Naive thymus-derived CD4-positive, alpha-beta T cell (primary cell): Measurements from ENCODE around the gene WNT5A. TPM values are rescaled to one million over a fixed set of nuclear protein-coding genes. Genes with fewer than 3 reads are reported as not detected.
A peak's percentile ranks its signal among the peaks of the same experiment; 100 is the strongest.

Experiments used
- ATAC-seq: fragments of 150-1000 bp; cut with Tn5 transposase; 2 replicates; pipeline ENCODE4 v1.10.0; 2021; ENCODE audit warnings: mild to moderate bottlenecking, moderate library complexity
- CTCF ChIA-PET: fragments of 350-600 bp; sonication (Branson Sonifier 250); formaldehyde crosslinking; loops from one replicate; lab custom pipeline; 2021; ENCODE audit warnings: antibody characterized with exemption; lab: Charles Lee
- POLR2A ChIA-PET: fragments of 350-600 bp; sonication (Branson Sonifier 250); formaldehyde crosslinking; loops from one replicate; lab custom pipeline; 2021; ENCODE audit warnings: antibody characterized with exemption, inconsistent platforms; lab: Charles Lee
- DNase-seq, 9 donors: peaks; one replicate each; pipeline versions ENCODE4 v3.0.0 to v3.0.0-alpha.2; 2020 to 2022; ENCODE audit warnings: mixed read lengths in 1 of 9
- H3K27ac ChIP-seq: one replicate; pipeline ENCODE4 v1.7.0; 2013; ENCODE audit warnings: mild to moderate bottlenecking, low read depth, low read length, moderate library complexity
- H3K27me3 ChIP-seq, 2 donors: one replicate each; pipeline ENCODE4 v1.7.0; 2013; ENCODE audit warnings: low read length in 2 of 2, mild to moderate bottlenecking in 2 of 2, moderate library complexity in 2 of 2; ENCODE audit not compliant: control insufficient read depth in 2 of 2, insufficient read depth in 2 of 2
- H3K36me3 ChIP-seq, 3 experiments: 1 replicate in 2 of 3; 2 replicates in 1 of 3; pipeline ENCODE4 v1.7.0; 2013; ENCODE audit warnings: low read length in 3 of 3, mild to moderate bottlenecking in 3 of 3, moderate library complexity in 1 of 3; ENCODE audit not compliant: insufficient read depth in 3 of 3, control insufficient read depth in 2 of 3
- H3K4me1 ChIP-seq, 2 donors: one replicate each; pipeline ENCODE4 v1.7.0; 2013; ENCODE audit warnings: low read length in 2 of 2, mild to moderate bottlenecking in 2 of 2, moderate library complexity in 1 of 2; ENCODE audit not compliant: control insufficient read depth in 2 of 2, insufficient read depth in 2 of 2
- H3K4me3 ChIP-seq: 2 replicates; pipeline ENCODE4 v1.7.0; 2013; ENCODE audit warnings: mild to moderate bottlenecking, low read length
- H3K9me3 ChIP-seq, 3 experiments: 1 replicate in 2 of 3; 2 replicates in 1 of 3; pipeline ENCODE4 v1.7.0; 2013; ENCODE audit warnings: low read length in 3 of 3; ENCODE audit not compliant: control insufficient read depth in 2 of 3
- H3K27ac Mint-ChIP-seq, 9 donors: one replicate each; pipeline ENCODE4 v1.8.0; 2020 to 2022; ENCODE audit warnings: mixed read lengths in 9 of 9, mild to moderate bottlenecking in 8 of 9, moderate library complexity in 5 of 9, inconsistent platforms in 2 of 9
- H3K27me3 Mint-ChIP-seq, 5 donors: one replicate each; pipeline ENCODE4 v1.8.0; 2021 to 2022; ENCODE audit warnings: mixed read lengths in 5 of 5, mild to moderate bottlenecking in 1 of 5
- H3K36me3 Mint-ChIP-seq, 5 donors: one replicate each; pipeline ENCODE4 v1.8.0; 2020 to 2022; ENCODE audit warnings: mixed read lengths in 5 of 5, mild to moderate bottlenecking in 3 of 5, inconsistent platforms in 1 of 5
- H3K4me1 Mint-ChIP-seq, 7 donors: one replicate each; pipeline ENCODE4 v1.8.0; 2020 to 2022; ENCODE audit warnings: mixed read lengths in 7 of 7, mild to moderate bottlenecking in 3 of 7, inconsistent platforms in 1 of 7
- H3K4me3 Mint-ChIP-seq, 10 donors: one replicate each; pipeline ENCODE4 v1.8.0; 2020 to 2022; ENCODE audit warnings: mild to moderate bottlenecking in 10 of 10, mixed read lengths in 10 of 10, moderate library complexity in 6 of 10, inconsistent platforms in 2 of 10
- H3K9me3 Mint-ChIP-seq, 11 donors: one replicate each; pipeline ENCODE4 v1.8.0; 2020 to 2022; ENCODE audit warnings: mixed read lengths in 11 of 11, mild to moderate bottlenecking in 4 of 11, inconsistent platforms in 1 of 11, moderate library complexity in 1 of 11
- intact Hi-C, 2 donors: fragments of 100-400 bp; cut with micrococcal nuclease; formaldehyde crosslinking; loops; one replicate each; pipeline ENCODE4 v1.15.1; 2023
- polyA plus RNA-seq, 2 donors: library from polyadenylated mRNA; unstranded; fragments of 300-500 nt; fragmentation: Illumina TruSeq; gene quantifications; one replicate each; pipeline ENCODE4 v1.2.3, GENCODE V29; 2021
- total RNA-seq, 6 experiments: library from RNA in 5 of 6; stranded (reverse) in 5 of 6; gene quantifications; 1 replicate in 5 of 6; 2 replicates in 1 of 6; pipeline ENCODE4 v1.2.3 and lab custom pipeline; 2021 to 2026

Gene WNT5A
- total and polyA plus RNA-seq, 7 experiments from 2014 or later = 0.36 TPM; not detected in 6

DNA sequence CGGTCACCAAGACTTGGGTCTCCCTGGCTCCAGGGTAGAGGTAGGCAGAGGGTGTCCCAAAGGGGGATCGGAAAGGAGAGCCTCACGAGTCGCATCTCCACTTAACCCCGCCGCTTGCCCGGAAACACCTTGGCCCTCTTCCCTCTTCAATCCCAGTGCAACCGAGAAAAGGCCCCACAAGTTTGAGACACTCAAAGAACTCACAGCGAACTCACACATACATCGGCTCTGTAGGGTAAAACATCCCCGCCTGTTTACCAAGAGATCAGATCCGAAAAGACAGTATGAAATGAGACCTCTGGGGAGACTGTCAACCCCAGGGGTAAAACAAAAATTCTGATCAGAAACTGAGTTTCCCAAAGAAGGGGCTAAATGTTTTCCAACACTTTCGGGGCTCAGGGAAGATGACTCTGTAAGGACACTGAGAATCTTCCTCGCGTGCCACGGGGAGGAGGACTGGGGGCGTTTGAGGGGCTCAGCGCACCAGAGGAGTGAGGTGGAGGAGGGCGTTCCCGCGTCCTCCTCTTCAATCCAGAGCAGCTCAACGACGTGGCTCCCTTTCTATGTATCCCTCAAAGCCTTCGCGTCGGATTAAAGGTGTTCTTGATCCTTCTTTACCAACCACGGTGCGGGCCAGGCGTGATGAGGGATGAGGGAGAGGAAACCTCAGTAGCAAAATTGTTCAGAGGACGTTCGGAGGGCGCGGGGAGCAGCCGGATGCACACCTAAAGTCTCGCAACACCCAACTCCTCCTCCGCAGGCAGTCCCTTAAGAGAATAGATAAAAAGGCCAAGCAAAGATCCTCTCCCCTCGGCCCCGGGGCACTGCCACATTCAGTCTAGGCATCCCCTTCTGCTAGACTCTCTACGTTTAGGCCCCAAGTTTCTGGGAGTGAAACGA, 3.7 kb downstream of the WNT5A start:
- CTCF ChIA-PET = no interaction called here
- peaks cover 0 to 40% (median 21%) of the 10 kb centered on the region in 7 donors for H3K4me1 Mint-ChIP-seq
- H3K27me3 ChIP-seq = peaks cover 0 to 12% of the 10 kb centered on the region in 2 donors
- no peaks in the 10 kb centered on the region for H3K4me1 ChIP-seq
- H3K4me3 ChIP-seq = no peak overlapping the region
- H3K27ac ChIP-seq = no peak overlapping the region
- H3K9me3 ChIP-seq = no peaks in the 10 kb centered on the region
- H3K27me3 Mint-ChIP-seq = peaks cover 53 to 87% (median 74%) of the 10 kb centered on the region in 5 donors
- no peak for ATAC-seq
- peaks cover 0 to 5% (median 4%) of the 10 kb centered on the region in 5 donors for H3K36me3 Mint-ChIP-seq
- intact Hi-C loops = loop anchor here in 1 of 2 donors (2.0 kb wide), 1 partner anchor 767 kb away; no protein-coding TSS in a partner anchor
- H3K27ac Mint-ChIP-seq = peak overlapping the region in 1 of 9 donors; percentile 18
- peaks cover 0 to 9% (median 0%) of the 10 kb centered on the region in 11 donors for H3K9me3 Mint-ChIP-seq
- H3K36me3 ChIP-seq = no peaks in the 10 kb centered on the region
- DNase-seq = no peak
- POLR2A ChIA-PET = no interaction called here
- H3K4me3 Mint-ChIP-seq = peak overlapping the region in 3 of 10 donors; percentile 9 to 47 (median 34)

DNA sequence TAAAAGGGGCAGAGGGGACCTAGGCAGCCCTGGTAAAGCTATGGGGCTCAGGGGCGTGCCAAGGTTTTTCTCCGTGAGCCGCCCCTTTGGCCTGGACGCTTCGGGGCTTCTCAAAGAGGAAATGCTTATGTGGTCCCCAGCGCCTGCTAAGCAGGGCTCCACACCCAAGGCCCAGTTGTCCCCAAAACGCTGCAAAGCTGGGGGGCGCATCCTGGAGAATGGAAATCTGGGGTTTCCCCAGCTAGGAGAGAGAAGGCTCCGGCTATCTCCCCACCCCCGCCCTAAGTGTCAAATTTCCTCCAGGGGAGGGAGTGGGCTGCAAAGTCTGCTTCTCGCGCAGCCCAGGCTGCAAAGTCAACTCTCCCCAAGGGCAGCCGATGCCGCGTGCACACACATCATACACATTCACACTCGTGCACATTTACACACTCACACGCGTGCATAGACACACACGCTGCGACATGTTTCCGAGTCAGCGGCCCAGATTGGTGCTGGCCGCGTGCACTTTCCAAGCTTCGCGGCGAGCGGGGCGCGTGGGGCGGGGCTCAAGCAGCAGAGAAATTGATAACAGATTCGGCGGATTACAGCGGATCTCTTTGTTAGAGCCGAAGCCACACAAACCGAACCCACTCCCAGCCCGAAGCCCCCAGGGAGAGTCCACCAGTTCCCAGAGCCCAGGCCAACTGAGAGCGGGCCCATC, 4.5 kb downstream of the WNT5A start:
- no peak overlapping the region for H3K4me3 ChIP-seq
- intact Hi-C loops = no loop called here
- Mint-ChIP-seq H3K4me1 (peaks cover 0 to 37% (median 20%) of the 10 kb centered on the region in 7 donors), H3K9me3 (peaks cover 0 to 9% (median 0%) of the 10 kb centered on the region in 11 donors), H3K36me3 (peaks cover 0 to 5% (median 4%) of the 10 kb centered on the region in 5 donors), H3K27ac (no peak overlapping the region), H3K27me3 (peaks cover 58 to 85% (median 76%) of the 10 kb centered on the region in 5 donors), H3K4me3 (peak overlapping the region in 2 of 10 donors; percentile 2 to 10)
- H3K27me3 ChIP-seq = peaks cover 0 to 12% of the 10 kb centered on the region in 2 donors
- no peak for DNase-seq
- ATAC-seq = no peak
- H3K36me3 ChIP-seq = no peaks in the 10 kb centered on the region
- no peaks in the 10 kb centered on the region for H3K9me3 ChIP-seq
- H3K27ac ChIP-seq = no peak overlapping the region
- H3K4me1 ChIP-seq = no peaks in the 10 kb centered on the region
- ChIA-PET POLR2A (no interaction called here), CTCF (no interaction called here)

DNA sequence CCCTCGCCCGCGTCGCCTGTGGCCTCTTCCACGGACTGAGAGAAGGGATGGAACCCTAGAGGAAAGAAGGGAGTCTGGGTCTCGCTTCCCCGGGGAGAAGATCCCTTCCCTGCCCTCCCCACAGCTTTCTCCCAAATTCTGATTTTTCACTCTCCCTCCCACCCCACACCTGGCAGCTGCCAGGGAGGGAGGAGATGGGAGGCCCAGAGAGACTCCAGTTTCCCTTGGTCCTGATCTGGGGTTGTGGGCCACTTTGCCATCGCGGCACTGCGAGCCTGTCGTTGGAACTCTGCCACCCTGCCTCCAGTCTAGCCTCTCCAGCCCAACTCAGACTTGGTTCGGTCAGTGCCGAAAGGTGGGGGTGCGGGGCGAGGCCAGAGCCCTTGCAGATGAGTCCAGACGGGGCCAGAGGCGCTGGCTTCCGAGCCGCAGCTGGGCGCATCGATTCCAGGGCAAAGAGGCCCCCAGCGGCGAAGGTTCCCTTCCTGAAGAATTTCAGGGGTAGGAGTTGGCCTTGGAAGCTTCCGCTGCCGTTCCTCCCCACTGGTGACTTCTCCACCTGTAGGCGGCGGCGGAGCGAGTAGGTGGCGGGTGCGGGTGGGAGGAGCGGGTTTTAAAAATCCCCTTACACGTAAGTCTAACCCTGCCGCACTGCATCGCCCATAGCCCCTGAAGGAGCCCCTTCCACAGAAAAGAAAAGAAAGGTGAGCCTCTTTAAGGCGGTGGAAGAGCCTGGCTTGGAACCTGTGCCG, 5.2 kb downstream of the WNT5A start:
- H3K4me1 Mint-ChIP-seq = peaks cover 0 to 32% (median 16%) of the 10 kb centered on the region in 7 donors
- POLR2A ChIA-PET = no interaction called here
- H3K4me3 Mint-ChIP-seq = no peak overlapping the region
- H3K9me3 Mint-ChIP-seq = peaks cover 0 to 9% (median 0%) of the 10 kb centered on the region in 11 donors
- Histone ChIP-seq H3K27ac (no peak overlapping the region), H3K27me3 (peaks cover 0 to 12% of the 10 kb centered on the region in 2 donors), H3K4me3 (no peak overlapping the region), H3K36me3 (no peaks in the 10 kb centered on the region), H3K9me3 (no peaks in the 10 kb centered on the region), H3K4me1 (no peaks in the 10 kb centered on the region)
- peaks cover 64 to 85% (median 75%) of the 10 kb centered on the region in 5 donors for H3K27me3 Mint-ChIP-seq
- CTCF ChIA-PET = no interaction called here
- no peak overlapping the region for H3K27ac Mint-ChIP-seq
- DNase-seq = no peak
- no peak for ATAC-seq
- peaks cover 0 to 5% (median 4%) of the 10 kb centered on the region in 5 donors for H3K36me3 Mint-ChIP-seq
- intact Hi-C loops = no loop called here

DNA sequence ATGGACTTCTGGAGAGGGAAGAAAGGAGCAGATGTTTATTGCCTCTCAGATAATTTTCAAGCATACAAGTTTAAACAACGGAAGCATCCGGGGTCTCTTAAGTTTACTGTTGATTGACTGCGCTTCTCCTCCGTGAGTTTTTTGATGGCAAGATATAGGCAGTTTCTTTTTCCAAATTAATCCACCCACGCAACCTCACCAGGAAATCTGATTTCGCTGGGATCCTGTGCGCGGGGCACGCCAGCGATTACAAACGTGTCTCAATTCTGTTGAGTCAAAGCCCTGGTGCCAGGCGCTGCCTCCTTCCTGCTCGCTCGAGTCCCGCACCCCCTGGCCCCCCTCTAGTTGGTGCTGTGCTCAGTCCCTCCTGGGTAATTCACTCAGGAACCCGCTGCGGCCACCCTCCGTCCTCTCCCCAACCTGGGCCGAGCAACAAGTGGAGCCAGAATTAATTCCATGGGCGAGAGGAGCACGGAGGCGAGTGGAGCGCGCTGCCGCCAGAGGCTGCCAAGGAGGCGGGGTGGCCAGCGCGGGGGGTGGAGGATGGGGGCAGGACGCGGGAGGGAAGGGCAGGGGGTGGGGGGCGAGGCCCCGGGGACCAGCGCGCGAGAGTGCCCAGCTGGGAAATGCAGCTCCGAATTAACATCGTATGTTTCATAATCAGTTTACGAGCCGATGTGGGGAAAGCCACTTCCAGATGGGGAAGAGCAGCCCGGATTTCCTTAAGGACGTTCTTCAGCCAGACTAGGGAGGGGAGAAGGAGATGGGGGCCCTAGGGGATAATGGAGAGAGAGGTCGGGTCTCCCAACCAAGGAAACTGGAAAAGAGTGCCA, 6.0 kb downstream of the WNT5A start:
- Histone ChIP-seq H3K9me3 (no peaks in the 10 kb centered on the region), H3K4me3 (no peak overlapping the region), H3K36me3 (no peaks in the 10 kb centered on the region), H3K27me3 (peaks cover 0 to 12% of the 10 kb centered on the region in 2 donors), H3K27ac (no peak overlapping the region), H3K4me1 (no peaks in the 10 kb centered on the region)
- Mint-ChIP-seq H3K4me1 (peaks cover 0 to 27% (median 11%) of the 10 kb centered on the region in 7 donors), H3K27ac (no peak overlapping the region), H3K36me3 (peaks cover 0 to 5% (median 4%) of the 10 kb centered on the region in 5 donors), H3K9me3 (peaks cover 0 to 9% (median 0%) of the 10 kb centered on the region in 11 donors), H3K27me3 (peaks cover 63 to 77% (median 68%) of the 10 kb centered on the region in 5 donors), H3K4me3 (peak overlapping the region in 1 of 10 donors; percentile 53)
- ChIA-PET POLR2A (no interaction called here), CTCF (no interaction called here)
- no peak for ATAC-seq
- intact Hi-C loops = no loop called here
- no peak for DNase-seq

DNA sequence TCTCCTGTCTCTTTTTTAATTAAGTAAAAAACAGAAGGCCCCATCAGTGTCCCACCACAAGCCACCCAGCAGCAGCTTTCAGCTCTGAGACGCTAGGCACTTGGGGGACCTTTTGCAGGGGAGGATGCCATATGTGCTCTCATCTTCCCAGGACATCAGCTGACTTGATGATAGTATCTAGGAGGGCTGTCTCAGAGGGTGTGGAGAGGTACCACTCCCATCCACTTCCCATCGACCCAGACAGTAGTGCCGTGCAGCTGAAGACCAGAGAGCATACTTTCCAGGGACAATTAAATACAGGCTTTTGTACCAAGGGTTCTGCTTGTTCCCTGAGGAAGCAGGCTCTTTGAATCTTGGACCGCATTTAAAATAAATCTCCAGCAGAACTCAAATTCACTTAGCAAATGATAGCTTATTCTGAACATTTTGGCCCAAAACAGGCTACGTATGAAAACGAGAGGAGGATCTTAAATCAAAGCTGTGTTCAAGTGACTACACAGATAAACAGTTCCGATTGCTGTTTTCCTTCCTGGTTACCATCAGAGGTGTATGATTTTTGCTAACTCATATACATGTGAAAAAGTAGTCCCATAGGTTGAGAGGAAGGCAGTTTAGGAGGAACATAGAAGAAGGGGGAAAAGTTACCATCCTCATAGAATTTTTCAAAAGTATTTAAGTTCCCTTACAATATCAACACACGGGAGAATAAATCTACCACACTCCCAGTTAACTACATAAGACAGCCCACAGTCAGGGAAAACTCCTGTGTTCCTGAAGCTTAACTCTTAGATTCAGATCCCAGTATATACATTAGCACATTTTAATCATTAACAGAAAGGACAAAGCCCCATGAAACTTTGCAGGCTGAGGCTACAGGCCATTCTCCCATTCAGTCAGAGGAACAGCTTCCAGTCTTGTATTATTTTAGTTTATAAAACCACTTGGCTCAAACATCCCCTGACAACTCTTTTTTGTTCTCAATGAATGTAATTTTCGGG, 9.5 kb downstream of the WNT5A start:
- CTCF ChIA-PET = no interaction called here
- no peak overlapping the region for H3K27ac ChIP-seq
- H3K9me3 ChIP-seq = no peaks in the 10 kb centered on the region
- POLR2A ChIA-PET = no interaction called here
- peaks cover 41 to 65% (median 44%) of the 10 kb centered on the region in 5 donors for H3K27me3 Mint-ChIP-seq
- H3K36me3 ChIP-seq = no peaks in the 10 kb centered on the region
- DNase-seq (no peak), ATAC-seq (no peak)
- H3K4me1 Mint-ChIP-seq = peaks cover 0 to 4% (median 0%) of the 10 kb centered on the region in 7 donors
- peaks cover 0 to 9% of the 10 kb centered on the region in 2 donors for H3K27me3 ChIP-seq
- H3K9me3 Mint-ChIP-seq = peaks cover 0 to 4% (median 0%) of the 10 kb centered on the region in 11 donors
- H3K4me3 Mint-ChIP-seq = no peak overlapping the region
- H3K4me3 ChIP-seq = no peak overlapping the region
- H3K27ac Mint-ChIP-seq = no peak overlapping the region
- intact Hi-C loops = no loop called here
- no peaks in the 10 kb centered on the region for H3K4me1 ChIP-seq
- peaks cover 0 to 4% (median 0%) of the 10 kb centered on the region in 5 donors for H3K36me3 Mint-ChIP-seq
